Effector CD4-positive, alpha-beta T cell (primary cell): ENCODE results near the gene TGFB2.

Source experiments
- DNase-seq: peaks from one replicate; pipeline ENCODE4 v3.0.0-alpha.2; 2020

The TGFB2 gene

GRCh38 chr1:218336328-218336727, 8.8 kb upstream of the TGFB2 start:
- no peak for DNase-seq

- no peak for DNase-seq
Observed at GRCh38 chr1:218339267-218339831, 5.8 kb upstream of the TGFB2 start.

- DNase-seq, result no peak
Observed at GRCh38 chr1:218341325-218341724, 3.8 kb upstream of the TGFB2 start.

GRCh38 chr1:218342091-218342490, 3.0 kb upstream of the TGFB2 start:
- DNase-seq, result no peak

DNA sequence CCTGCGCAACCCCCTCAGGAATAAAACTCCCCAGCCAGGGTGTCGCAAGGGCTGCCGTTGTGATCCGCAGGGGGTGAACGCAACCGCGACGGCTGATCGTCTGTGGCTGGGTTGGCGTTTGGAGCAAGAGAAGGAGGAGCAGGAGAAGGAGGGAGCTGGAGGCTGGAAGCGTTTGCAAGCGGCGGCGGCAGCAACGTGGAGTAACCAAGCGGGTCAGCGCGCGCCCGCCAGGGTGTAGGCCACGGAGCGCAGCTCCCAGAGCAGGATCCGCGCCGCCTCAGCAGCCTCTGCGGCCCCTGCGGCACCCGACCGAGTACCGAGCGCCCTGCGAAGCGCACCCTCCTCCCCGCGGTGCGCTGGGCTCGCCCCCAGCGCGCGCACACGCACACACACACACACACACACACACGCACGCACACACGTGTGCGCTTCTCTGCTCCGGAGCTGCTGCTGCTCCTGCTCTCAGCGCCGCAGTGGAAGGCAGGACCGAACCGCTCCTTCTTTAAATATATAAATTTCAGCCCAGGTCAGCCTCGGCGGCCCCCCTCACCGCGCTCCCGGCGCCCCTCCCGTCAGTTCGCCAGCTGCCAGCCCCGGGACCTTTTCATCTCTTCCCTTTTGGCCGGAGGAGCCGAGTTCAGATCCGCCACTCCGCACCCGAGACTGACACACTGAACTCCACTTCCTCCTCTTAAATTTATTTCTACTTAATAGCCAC, 696 bp downstream of the TGFB2 start:
- DNase-seq, result no peak

DNA sequence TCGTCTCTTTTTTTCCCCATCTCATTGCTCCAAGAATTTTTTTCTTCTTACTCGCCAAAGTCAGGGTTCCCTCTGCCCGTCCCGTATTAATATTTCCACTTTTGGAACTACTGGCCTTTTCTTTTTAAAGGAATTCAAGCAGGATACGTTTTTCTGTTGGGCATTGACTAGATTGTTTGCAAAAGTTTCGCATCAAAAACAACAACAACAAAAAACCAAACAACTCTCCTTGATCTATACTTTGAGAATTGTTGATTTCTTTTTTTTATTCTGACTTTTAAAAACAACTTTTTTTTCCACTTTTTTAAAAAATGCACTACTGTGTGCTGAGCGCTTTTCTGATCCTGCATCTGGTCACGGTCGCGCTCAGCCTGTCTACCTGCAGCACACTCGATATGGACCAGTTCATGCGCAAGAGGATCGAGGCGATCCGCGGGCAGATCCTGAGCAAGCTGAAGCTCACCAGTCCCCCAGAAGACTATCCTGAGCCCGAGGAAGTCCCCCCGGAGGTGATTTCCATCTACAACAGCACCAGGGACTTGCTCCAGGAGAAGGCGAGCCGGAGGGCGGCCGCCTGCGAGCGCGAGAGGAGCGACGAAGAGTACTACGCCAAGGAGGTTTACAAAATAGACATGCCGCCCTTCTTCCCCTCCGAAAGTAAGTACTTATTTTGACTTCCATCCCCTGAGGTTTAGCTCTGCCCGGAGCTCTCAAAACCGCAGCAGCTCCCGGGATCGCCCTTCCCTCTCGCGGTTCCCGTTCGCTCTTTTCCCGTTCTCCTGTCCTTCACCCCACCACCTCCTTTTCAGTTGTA, 1.5 kb downstream of the TGFB2 start:
- DNase-seq, result no peak

DNA sequence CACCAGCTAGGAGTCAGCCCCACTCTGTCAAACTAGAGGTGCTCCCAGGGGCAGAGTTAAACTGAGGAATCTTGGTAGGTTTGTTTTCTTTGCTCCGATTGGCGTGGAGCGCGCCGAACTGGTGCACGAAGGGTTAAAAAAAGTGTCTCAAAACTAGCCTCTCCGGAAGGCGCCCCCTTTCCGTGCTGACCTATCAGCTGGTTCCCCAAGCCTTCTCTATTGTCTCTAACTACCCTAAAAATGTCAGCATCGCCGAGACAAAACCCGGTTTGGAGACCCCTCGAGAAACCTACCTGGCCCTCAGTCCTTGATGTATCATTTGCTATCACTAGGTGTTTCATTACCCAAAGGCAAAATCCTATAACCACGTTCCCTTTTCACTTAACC, 2.2 kb downstream of the TGFB2 start:
- DNase-seq, result no peak

DNA sequence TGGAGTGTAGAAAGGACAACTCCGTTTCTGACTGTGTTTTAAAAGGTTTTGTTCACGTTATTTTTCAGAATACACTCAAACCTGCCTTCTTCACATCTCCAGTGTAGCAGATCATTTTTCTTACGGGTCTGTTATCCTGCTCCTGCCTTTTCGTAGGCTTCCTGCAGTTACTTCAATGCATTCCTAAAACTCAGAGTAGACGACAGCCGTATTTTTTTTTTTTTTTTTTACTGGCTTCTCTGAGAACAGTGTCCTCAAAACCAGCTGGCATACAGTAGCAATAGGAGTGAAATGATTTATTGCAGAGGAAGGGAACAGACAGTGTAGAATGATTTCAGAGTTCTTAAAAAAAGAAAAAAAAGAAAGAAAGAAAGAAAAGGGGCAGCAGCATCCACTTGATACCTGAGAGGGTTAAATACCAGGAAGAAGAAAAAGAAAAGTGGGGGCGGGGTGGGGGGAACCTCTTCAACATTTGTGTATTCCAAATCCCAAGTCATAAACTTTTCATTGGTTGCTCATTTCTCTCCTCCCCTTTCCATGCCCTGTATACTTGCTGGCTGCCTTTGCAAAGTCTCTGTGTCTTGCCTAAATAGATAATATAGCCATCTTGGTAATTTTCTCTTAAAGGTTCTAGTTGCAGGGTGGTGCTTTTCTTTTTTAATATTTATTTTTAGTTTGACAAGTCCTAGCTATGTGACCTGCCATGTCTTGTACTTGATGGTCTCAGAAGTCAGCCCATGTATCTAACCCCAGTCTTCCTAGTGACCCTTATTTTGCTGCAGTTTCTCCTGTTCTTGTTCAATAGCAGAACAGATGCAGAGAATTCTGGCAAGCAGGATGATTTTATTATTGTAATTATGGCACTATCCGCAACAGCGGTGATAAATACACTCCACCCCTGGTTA, 2.8 kb downstream of the TGFB2 start:
- DNase-seq, result no peak

DNA sequence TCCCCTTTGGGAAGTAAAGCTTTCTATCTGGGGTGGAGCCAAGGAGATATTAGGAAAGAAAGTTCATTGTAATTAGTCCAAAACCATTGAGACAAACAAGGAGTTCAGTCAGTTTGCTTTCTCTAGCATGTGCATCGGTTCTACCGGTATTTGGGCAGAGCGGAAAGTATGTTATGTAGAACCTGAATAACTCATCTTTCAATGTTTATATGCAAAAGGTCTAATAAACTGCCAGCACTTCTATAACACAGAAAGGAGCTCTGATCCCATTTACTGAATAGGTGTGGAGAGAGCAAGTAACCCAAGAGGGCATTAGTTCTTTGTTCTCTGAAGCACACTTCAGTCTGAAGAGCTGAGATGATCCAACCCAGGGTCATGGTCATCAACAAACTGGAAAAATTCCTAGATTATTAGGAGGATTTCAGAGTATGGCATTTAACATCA, 3.5 kb downstream of the TGFB2 start:
- DNase-seq, result no peak

GRCh38 chr1:218349348-218350034, 4.4 kb downstream of the TGFB2 start:
- DNase-seq, result no peak

GRCh38 chr1:218350035-218350525, 4.9 kb downstream of the TGFB2 start:
- no peak for DNase-seq

DNA sequence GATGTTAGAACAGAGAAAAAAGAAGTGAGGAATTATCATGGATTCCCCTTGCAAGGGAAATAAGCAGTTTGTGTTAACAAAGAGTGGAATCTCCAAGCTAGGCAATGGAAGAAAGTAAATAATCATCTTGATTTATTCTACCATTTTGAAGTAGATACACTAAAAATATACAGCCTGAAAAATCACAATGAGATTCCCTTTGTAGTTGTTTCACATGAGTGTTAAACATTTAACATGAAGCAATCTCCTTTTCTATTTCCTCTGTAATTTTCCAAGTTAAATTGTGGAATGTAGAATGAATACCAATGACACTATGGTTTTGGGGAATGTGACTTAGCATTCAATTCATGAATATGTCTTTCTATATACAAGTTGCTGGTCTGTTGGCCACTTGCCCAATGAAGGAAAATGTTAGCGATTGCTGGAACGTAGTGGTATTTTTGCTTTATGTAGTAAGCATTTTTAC, 5.7 kb downstream of the TGFB2 start:
- DNase-seq, result no peak

DNA sequence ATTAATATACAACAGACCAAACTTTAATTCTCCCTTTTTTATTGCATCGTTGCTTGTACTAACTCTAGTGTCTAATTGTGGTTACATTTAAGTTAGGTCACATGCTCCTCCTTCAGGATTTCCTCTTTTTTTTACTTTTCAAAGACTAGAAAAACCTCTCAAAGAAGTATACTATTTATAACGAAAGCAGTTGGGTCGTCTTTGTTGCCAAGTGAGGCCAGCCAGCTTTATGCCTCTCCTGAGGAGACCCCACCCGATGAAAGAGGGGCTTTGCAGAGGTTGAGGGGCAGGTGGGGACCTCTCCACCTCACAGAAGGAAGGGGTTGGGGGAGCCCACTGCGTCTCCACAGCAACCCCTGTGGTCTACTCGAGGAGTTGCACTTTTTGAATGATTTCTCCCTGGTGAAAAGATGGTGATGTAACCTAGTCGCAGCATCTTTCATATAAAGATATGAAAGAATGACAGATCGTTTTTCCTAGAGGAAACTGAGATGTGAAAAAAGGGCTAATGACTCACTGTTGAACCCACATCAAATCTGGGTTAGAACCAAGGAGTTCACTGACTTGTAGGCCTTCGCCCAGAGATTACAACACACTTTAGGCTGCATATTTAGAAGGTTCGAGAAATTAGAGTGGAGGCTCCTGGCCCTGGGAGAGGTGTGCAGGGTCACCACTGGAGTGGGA, 6.4 kb downstream of the TGFB2 start:
- DNase-seq, result no peak

GRCh38 chr1:218352075-218352438, 6.9 kb downstream of the TGFB2 start:
- no peak for DNase-seq

GRCh38 chr1:218353656-218354055, 8.5 kb downstream of the TGFB2 start:
- DNase-seq, result no peak

GRCh38 chr1:218355278-218355677, 10.1 kb downstream of the TGFB2 start:
- no peak for DNase-seq

- DNase-seq, result no peak
Observed at GRCh38 chr1:218357211-218357892, 12.2 kb downstream of the TGFB2 start.

- no peak for DNase-seq
Observed at GRCh38 chr1:218357893-218358232, 12.7 kb downstream of the TGFB2 start.

- DNase-seq, result no peak
Observed at GRCh38 chr1:218361298-218362065, 16.3 kb downstream of the TGFB2 start.

DNA sequence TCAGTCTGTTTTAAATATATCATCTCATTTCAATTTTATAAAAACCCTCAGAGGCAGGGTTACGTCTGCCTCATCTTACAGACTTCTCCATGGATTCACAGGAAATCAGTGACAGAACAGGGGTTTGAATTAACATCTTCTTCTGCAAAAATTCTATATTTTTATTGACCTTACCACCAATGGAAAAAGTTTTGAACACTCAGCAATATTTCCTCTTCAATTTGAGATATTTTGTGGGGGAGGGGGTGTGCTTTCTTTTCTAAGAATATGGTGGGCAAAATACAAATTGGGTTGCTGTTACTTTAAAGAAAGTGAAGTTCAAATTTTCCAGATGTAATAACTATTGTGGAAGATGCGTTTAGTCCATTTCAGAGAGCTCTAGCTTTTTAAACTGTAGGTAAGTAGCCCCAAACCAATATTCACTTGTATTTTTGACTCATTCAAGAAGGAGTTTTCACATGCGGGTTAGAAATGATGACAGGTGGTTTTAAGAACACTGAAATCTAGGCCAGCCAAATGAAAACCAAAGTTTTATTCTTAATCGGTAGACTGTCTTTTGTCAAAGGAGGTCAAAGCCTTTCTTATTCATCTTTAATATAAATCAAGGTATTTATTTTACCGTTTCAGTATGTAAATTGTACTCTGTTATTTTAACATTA, 17.4 kb downstream of the TGFB2 start:
- no peak for DNase-seq
